Tibial artery (tissue), 4 donors: ENCODE measurements around the gene PDCD6IP.

Source experiments
- DNase-seq, 2 donors: peaks; one replicate each; pipeline ENCODE4 v3.0.0-alpha.2; 2019
- H3K27ac ChIP-seq, 2 donors: fragments of 200-600 bp; sonication (generic) in 1 of 2; 1 replicate in 1 of 2; 2 replicates in 1 of 2; pipeline ENCODE4 v1.5.1; 2018 to 2019; ENCODE audit warnings: mild to moderate bottlenecking in 1 of 2
- H3K27me3 ChIP-seq, 2 donors: fragments of 200-600 bp; sonication (generic) in 1 of 2; one replicate each; pipeline versions ENCODE4 v1.5.1 to v1.6.0; 2016 to 2019
- H3K36me3 ChIP-seq, 3 donors: fragments of 200-600 bp; sonication (generic) in 2 of 3; one replicate each; pipeline ENCODE4 v1.5.1; 2016 to 2019; ENCODE audit warnings: mild to moderate bottlenecking in 2 of 3
- H3K4me1 ChIP-seq, 4 donors: fragments of 200-600 bp; sonication (generic) in 2 of 4; 1 replicate in 3 of 4; 2 replicates in 1 of 4; pipeline ENCODE4 v1.5.1; 2016 to 2019
- H3K4me3 ChIP-seq, 2 donors: fragments of 200-600 bp; sonication (generic) in 1 of 2; 1 replicate in 1 of 2; 2 replicates in 1 of 2; pipeline ENCODE4 v1.5.1; 2018 to 2019; ENCODE audit warnings: mild to moderate bottlenecking in 2 of 2
- H3K9me3 ChIP-seq, 3 donors: fragments of 200-600 bp; sonication (generic) in 1 of 3; one replicate each; pipeline ENCODE4 v1.5.1; 2016 to 2019
- intact Hi-C: fragments of 100-400 bp; cut with DNase I; formaldehyde crosslinking; loops from one replicate; pipeline ENCODE4 v1.15.0; 2023; ENCODE audit warnings: low total_unique reads
- TF ChIP-seq, protein P1 (sequence below), 2 experiments: fragments of 200-600 bp in 1 of 2; fragments of 450-650 bp in 1 of 2; IDR thresholded peaks; one replicate each; pipeline ENCODE4 v1.5.1; 2017 to 2019; ENCODE audit warnings: antibody characterized with exemption in 2 of 2, mild to moderate bottlenecking in 1 of 2, moderate library complexity in 1 of 2

The PDCD6IP gene

DNA sequence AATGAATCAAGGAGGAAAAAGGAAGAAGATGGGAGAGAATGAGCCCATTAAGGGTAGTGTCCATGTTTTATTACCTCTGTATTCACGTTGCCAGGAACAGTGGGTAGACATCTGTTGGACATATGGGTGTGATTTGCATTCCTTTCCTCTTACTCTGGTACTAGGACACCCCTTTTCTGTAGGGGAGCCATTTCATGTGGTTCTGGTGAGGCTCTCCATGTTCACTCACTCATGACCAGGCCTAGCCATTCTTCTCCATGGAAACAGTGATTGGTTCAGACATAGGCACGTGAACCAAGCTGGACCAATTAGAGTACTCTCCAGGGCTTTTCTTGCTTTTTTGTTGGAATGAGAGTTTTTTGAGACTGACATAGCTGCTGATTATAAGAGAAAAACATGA lies 39.6 kb upstream of the PDCD6IP start:
- TF ChIP-seq, protein P1, sequence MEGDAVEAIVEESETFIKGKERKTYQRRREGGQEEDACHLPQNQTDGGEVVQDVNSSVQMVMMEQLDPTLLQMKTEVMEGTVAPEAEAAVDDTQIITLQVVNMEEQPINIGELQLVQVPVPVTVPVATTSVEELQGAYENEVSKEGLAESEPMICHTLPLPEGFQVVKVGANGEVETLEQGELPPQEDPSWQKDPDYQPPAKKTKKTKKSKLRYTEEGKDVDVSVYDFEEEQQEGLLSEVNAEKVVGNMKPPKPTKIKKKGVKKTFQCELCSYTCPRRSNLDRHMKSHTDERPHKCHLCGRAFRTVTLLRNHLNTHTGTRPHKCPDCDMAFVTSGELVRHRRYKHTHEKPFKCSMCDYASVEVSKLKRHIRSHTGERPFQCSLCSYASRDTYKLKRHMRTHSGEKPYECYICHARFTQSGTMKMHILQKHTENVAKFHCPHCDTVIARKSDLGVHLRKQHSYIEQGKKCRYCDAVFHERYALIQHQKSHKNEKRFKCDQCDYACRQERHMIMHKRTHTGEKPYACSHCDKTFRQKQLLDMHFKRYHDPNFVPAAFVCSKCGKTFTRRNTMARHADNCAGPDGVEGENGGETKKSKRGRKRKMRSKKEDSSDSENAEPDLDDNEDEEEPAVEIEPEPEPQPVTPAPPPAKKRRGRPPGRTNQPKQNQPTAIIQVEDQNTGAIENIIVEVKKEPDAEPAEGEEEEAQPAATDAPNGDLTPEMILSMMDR (IDR thresholded peaks at IDR 0.05): no peak
- no peaks in the 10 kb centered on the region for H3K4me1 ChIP-seq

DNA sequence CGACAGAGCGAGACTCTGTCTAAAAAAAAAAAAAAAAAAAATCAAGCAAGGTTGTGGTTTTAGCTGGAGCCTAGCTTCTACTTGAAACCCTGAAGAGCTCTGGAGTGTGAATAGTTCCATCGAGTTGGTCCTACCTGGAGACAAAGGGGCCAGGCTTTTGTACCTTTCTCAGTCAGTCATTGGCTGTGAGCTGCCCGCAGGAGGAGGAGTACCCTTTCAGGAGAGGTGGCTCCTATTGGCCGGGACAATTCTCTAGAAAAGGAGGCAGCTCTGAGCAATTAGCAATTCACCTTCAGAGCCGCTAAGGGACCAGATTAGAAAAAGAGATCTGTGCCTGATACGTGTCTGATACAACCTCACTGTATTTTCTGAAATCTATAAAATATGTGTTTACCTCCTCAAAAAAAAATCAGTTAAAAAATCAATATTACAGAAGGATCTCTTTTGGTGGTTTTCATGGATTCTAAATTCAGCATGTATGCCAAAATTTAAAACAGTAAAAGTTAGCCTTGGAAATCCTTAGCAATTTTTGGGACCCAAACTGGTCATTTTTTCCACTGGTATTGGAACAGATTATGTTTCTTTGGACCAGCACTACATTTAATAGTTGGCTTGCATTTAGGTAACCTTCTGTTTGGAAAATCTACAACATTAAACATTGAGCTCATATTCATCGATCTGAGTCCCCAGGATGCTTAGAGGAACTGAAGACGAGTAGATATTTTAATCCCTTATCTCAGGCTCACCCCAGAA lies 29.7 kb upstream of the PDCD6IP start:
- intact Hi-C loops: no loop called here
- no peaks in the 10 kb centered on the region for H3K36me3 ChIP-seq
- H3K9me3 ChIP-seq: no peaks in the 10 kb centered on the region
- no peak overlapping the region for H3K4me3 ChIP-seq
- no peak for DNase-seq
- TF ChIP-seq, protein P1 (IDR thresholded peaks at IDR 0.05): no peak
- no peaks in the 10 kb centered on the region for H3K27me3 ChIP-seq
- no peaks in the 10 kb centered on the region for H3K4me1 ChIP-seq
- H3K27ac ChIP-seq: no peak overlapping the region

More for the DNA sequence above, 39.6 kb upstream of the PDCD6IP start:
- DNase-seq: no peak
- intact Hi-C loops: no loop called here
- H3K4me3 ChIP-seq: no peak overlapping the region
- H3K9me3 ChIP-seq: peaks cover 0 to 12% (median 3%) of the 10 kb centered on the region in 3 donors
- no peaks in the 10 kb centered on the region for H3K27me3 ChIP-seq
- H3K36me3 ChIP-seq: no peaks in the 10 kb centered on the region
- H3K27ac ChIP-seq: no peak overlapping the region

DNA sequence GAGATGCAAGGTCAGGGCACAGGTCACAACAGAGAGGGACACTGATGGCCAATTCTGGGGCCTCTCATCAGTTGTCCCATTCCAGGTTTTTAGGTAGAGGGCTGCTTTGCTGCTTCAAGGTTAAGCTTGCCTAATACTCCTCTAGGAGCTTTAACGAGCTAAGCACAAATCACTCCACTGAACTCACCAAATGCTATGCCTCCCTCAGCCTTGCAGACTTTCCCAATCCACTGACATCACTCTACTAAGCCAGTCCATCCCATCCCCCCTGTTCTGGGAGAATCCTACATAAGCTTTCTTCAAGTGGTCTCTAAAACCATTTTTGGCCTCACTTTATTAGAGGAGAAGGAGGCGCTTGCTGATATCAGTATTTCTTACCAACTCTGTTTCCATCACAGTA lies 24.8 kb upstream of the PDCD6IP start:
- H3K9me3 ChIP-seq: no peaks in the 10 kb centered on the region
- no peaks in the 10 kb centered on the region for H3K36me3 ChIP-seq
- intact Hi-C loops: loop anchor here (10.0 kb wide), 1 partner anchor 59 kb away; the partner anchor contains the start of gene CLASP2
- H3K4me1 ChIP-seq: no peaks in the 10 kb centered on the region
- H3K4me3 ChIP-seq: no peak overlapping the region
- no peak overlapping the region for H3K27ac ChIP-seq
- H3K27me3 ChIP-seq: no peaks in the 10 kb centered on the region
- TF ChIP-seq, protein P1 (IDR thresholded peaks at IDR 0.05): no peak
- DNase-seq: no peak

DNA sequence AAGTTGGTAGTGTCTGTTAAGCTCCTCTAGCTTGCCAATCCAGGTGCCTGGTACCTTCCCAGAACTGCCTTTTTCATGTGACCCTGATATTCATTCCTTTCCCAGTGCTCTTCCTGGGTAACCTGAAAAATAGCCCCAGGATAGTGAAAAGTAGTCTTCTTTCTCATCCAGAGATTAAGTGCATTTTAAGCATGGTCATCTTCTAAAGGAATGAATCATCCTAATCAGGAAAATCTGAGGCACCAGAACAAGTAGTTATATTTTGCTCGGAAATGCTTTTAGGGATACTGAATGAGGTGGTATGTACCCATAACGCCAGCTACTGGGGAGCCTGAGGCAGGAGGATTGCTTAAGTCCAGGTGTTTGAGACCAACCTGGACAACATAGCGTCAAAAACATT lies 23.1 kb upstream of the PDCD6IP start:
- H3K27ac ChIP-seq: no peak overlapping the region
- H3K4me3 ChIP-seq: no peak overlapping the region
- TF ChIP-seq, protein P1 (IDR thresholded peaks at IDR 0.05): no peak
- peaks cover 0 to 7% (median 0%) of the 10 kb centered on the region in 4 donors for H3K4me1 ChIP-seq
- H3K27me3 ChIP-seq: no peaks in the 10 kb centered on the region
- no peak for DNase-seq
- intact Hi-C loops: loop anchor here (10.0 kb wide), 1 partner anchor 61 kb away; the partner anchor contains the start of gene CLASP2
- H3K9me3 ChIP-seq: no peaks in the 10 kb centered on the region
- H3K36me3 ChIP-seq: no peaks in the 10 kb centered on the region

DNA sequence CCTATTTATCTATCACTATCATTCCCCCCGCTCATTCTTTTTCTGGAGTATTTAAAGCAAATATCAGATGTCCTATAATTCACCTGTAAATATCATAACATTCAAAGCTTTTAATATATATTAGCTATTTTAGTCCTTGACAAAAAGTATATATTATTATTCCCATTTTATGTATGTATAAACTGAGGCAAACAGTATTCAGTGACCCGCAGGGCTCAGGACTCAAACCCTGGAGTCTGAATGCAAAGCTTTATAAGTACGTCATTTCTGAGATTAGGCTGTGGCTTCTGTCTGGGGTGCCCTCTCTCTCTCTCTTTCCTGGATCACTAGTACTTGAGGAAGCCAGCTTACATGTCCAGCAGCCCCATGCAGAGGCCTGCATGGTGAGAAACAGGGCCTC lies 20.4 kb upstream of the PDCD6IP start:
- TF ChIP-seq, protein P1 (IDR thresholded peaks at IDR 0.05): no peak
- Histone ChIP-seq H3K36me3 (no peaks in the 10 kb centered on the region), H3K27ac (no peak overlapping the region), H3K4me1 (peaks cover 0 to 7% (median 0%) of the 10 kb centered on the region in 4 donors), H3K4me3 (no peak overlapping the region), H3K9me3 (no peaks in the 10 kb centered on the region), H3K27me3 (no peaks in the 10 kb centered on the region)
- DNase-seq: no peak
- intact Hi-C loops: loop anchor here (10.0 kb wide), 1 partner anchor 63 kb away; the partner anchor contains the start of gene CLASP2
